ENCODE data around the gene ZNF335.

The ZNF335 gene

DNA sequence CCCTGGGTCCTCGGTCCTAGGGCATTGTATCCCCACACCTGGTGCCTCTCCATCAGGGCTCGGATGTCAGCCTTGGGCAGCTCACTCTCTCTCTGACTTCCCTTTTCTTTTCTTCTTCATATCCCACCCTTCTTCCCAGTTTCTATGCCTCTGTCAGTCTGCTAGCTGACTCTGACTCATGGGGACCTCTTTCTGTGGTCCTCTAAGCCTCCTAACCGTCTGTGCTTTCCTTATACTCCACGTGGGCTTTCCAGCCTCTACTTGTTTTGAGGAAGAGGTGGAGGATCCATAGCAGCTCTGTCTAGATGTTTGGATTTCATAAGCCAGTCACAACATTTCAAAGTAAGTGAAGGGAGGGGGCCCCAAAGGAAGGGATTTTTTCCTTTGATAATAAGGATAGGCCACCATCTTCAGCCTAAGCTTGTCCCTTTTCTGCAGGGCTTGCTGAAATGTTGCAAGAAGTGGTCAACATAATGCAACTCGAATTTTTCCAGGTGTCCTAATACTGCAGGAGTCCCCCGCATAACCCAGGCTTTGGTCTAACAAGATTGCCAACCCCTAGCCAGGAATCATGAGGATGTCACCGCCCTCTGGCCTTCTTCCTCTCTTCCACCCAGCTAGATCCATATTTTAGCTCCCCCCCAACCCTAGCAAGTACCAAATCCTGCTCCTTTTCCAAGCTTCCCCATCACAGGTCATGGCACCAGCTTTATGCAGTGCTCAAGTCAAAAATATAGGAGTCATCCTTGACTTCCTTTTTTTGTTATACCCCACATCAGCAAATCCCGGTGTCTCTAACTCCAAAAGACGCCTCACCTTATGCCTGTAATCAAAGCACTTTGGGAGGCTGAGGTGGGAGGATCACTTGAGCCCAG, 51.3 kb downstream of the ZNF335 start:
- H3K4me3 ChIP-seq (ENCODE audit: low read depth, low read length): no peak overlapping the region
- DNase-seq (ENCODE audit: low read depth): no peak
- no peak for TF ChIP-seq POLR2A (IDR thresholded peaks at IDR 0.05; ENCODE audit: extremely low read depth, insufficient read length)
- TF ChIP-seq, protein P1, sequence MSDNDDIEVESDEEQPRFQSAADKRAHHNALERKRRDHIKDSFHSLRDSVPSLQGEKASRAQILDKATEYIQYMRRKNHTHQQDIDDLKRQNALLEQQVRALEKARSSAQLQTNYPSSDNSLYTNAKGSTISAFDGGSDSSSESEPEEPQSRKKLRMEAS (IDR thresholded peaks at IDR 0.05; ENCODE audit: low read depth, low read length): no peak
- TF ChIP-seq MYC (IDR thresholded peaks at IDR 0.05; ENCODE audit: low read depth, low read length): no peak
- TF ChIP-seq, protein P2, sequence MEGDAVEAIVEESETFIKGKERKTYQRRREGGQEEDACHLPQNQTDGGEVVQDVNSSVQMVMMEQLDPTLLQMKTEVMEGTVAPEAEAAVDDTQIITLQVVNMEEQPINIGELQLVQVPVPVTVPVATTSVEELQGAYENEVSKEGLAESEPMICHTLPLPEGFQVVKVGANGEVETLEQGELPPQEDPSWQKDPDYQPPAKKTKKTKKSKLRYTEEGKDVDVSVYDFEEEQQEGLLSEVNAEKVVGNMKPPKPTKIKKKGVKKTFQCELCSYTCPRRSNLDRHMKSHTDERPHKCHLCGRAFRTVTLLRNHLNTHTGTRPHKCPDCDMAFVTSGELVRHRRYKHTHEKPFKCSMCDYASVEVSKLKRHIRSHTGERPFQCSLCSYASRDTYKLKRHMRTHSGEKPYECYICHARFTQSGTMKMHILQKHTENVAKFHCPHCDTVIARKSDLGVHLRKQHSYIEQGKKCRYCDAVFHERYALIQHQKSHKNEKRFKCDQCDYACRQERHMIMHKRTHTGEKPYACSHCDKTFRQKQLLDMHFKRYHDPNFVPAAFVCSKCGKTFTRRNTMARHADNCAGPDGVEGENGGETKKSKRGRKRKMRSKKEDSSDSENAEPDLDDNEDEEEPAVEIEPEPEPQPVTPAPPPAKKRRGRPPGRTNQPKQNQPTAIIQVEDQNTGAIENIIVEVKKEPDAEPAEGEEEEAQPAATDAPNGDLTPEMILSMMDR (IDR thresholded peaks at IDR 0.05; ENCODE audit: low read depth, low read length): no peak

DNA sequence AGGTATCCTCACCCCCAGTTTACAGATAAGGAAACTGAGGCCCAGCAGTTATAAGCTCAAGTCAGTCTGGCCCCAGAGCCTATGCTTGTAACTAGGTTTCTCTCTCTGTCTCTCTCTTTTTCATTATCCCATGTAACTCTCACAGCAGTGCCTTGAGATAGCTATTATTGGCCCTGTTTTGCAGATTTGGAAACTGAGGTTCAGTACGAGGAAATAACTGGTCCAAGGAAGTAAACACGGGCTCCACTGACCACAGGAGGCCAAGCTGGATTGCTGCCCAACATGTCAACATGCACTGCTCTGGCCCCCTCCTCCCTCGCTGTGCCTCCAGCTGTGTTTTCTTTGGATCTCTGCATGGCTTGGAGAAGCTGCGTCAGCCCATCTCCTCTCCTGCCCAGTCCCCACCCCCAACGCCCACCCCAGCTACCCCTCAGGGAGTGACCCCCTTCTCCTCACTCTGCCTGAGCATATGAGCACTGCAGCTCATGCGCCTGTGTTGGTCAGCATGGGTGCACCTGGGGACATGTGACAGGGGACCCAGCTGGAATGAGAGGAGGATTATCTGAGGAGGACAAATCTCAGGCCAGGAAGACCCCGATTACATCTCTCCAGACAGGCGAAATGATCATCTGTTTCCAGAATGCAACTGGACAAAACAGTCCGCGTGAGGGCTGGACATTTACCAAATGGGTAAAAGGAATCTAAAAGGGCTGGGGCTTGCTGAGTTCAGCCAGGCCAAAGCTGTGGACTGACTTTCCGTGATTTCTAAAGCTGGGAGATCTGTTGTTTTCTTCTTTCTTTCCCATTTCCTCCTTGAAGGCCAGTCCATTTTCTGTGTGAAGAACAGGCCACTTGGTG, 52.2 kb downstream of the ZNF335 start:
- TF ChIP-seq, protein P1 (IDR thresholded peaks at IDR 0.05; ENCODE audit: low read depth, low read length): no peak
- TF ChIP-seq, protein P2 (IDR thresholded peaks at IDR 0.05; ENCODE audit: low read depth, low read length): no peak
- TF ChIP-seq MYC (IDR thresholded peaks at IDR 0.05; ENCODE audit: low read depth, low read length) (no peak), POLR2A (IDR thresholded peaks at IDR 0.05; ENCODE audit: extremely low read depth, insufficient read length) (no peak)
- no peak for DNase-seq (ENCODE audit: low read depth)
- H3K4me3 ChIP-seq (ENCODE audit: low read depth, low read length): no peak overlapping the region

DNA sequence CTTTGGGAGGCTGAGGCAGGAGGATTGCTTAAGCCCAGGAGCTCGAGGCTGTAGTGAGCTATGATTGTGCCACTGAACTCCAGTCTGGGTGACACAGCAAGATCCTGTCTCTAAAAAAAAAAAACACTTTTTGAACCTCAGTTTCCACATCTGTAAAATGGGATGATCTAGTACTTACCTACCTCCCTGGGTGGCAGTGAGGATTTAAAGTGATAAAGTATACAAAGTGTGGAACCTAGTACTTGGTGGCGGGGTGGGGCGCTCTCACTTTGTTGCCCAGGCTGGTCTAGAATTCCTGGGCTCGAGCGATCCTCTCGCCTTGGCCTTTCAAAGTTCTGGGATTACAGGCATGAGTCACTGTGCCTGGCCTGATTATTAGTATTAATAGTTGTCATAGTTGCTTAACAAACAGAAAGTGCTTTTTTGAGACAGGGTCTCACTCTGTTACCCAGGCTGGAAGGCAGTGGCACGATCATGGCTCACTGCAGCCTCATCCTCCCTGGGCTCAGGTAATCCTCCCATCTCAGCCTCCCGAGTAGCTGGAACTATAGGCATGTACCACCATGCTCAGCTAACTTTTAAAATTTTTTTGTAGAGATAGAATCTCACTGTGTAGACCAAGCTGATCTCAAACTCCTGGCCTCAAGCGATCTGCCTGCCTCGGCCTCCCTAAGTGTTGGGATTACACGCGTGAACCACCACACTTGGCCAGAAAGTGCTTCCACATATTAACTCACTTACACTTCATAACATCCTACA, 53.0 kb downstream of the ZNF335 start:
- TF ChIP-seq, protein P1 (IDR thresholded peaks at IDR 0.05; ENCODE audit: low read depth, low read length): no peak
- TF ChIP-seq, protein P2 (IDR thresholded peaks at IDR 0.05; ENCODE audit: low read depth, low read length): no peak
- TF ChIP-seq POLR2A (IDR thresholded peaks at IDR 0.05; ENCODE audit: extremely low read depth, insufficient read length): no peak
- TF ChIP-seq MYC (IDR thresholded peaks at IDR 0.05; ENCODE audit: low read depth, low read length): no peak
- no peak for DNase-seq (ENCODE audit: low read depth)
- no peak overlapping the region for H3K4me3 ChIP-seq (ENCODE audit: low read depth, low read length)

DNA sequence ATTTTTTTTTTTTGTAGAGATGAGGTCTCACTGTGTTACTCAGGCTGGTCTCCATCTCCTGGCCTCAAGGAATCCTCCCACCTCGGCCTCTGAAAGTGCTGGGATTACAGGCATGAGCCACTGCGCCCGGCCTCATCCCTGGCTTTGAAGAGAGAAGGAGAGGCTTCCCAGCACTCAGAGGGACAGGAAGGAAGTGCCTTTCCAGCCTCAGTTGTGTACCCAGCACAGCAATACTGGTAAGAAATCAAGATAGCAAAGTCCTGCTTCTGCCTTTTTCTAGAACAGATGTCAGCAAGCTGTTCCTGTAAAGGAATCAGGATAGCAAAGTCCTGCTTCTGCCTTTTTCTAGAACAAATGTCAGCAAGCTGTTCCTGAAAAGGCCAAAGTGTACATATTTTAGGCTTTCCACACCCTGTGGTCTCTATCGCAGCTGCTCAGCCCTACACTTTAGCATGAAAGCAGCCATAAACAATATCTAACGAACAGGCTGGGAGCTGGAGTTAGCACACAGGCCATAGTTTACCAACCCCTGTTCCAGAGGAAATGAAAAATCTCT, 53.7 kb downstream of the ZNF335 start:
- TF ChIP-seq POLR2A (IDR thresholded peaks at IDR 0.05; ENCODE audit: extremely low read depth, insufficient read length) (no peak), MYC (IDR thresholded peaks at IDR 0.05; ENCODE audit: low read depth, low read length) (no peak)
- TF ChIP-seq, protein P1 (IDR thresholded peaks at IDR 0.05; ENCODE audit: low read depth, low read length): no peak
- TF ChIP-seq, protein P2 (IDR thresholded peaks at IDR 0.05; ENCODE audit: low read depth, low read length): no peak
- no peak overlapping the region for H3K4me3 ChIP-seq (ENCODE audit: low read depth, low read length)
- DNase-seq (ENCODE audit: low read depth): no peak

DNA sequence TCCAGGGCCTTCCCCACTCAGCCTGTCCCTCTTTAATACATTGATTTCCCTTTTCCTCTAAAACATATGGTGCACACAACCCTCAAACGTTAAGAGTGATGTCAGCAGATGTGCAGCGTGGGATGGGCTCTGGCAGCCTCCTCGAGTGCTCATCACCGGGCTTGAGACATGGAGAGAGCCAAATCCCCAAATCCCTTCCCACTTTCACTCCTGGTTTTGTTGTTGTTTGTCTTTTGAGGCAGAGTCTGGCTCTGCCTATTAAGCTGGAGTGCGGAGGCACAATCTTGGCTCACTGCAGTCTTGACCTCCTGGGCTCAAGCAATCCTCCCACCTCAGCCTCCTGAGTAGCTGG, 54.2 kb downstream of the ZNF335 start:
- no peak for DNase-seq (ENCODE audit: low read depth)
- TF ChIP-seq MYC (IDR thresholded peaks at IDR 0.05; ENCODE audit: low read depth, low read length) (no peak), POLR2A (IDR thresholded peaks at IDR 0.05; ENCODE audit: extremely low read depth, insufficient read length) (no peak)
- TF ChIP-seq, protein P2 (IDR thresholded peaks at IDR 0.05; ENCODE audit: low read depth, low read length): no peak
- TF ChIP-seq, protein P1 (IDR thresholded peaks at IDR 0.05; ENCODE audit: low read depth, low read length): no peak
- H3K4me3 ChIP-seq (ENCODE audit: low read depth, low read length): no peak overlapping the region

All from NB4 (cell line).